ENCODE measurements around the gene KRT16.
"Not testable (repeated sequence)": the region's sequence is repeated elsewhere in the genome, so short reads cannot be mapped to it uniquely, and the experiment has no call there.

DNA sequence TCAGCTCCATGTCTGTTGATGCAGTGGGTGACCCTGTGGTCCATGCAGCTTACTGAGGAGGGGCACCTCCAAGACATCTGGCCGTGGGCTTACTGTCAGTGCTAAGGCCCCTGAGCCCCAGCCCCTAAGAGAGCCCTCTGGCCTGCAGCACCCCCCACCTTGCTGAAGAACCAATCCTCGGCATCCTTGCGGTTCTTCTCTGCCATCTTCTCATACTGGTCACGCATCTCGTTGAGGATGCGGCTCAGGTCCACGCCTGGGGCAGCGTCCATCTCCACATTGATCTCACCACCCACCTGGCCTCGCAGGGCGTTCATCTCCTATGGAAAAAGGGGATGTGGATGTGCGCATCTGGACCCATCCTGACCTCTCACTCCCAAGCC, 8.9 kb upstream of the KRT16 start:
- not testable (repeated sequence) for TF ChIP-seq EZH2 (IDR thresholded peaks at IDR 0.05; ENCODE audit: borderline replicate concordance, control insufficient read depth, low read depth, low read length); ZNF384 (IDR thresholded peaks at IDR 0.05; ENCODE audit: borderline replicate concordance, low read depth, low read length); RAD21 (IDR thresholded peaks at IDR 0.05; ENCODE audit: insufficient read depth, low read depth, low read length); NBN (IDR thresholded peaks at IDR 0.05)
- TF ChIP-seq, protein P1, sequence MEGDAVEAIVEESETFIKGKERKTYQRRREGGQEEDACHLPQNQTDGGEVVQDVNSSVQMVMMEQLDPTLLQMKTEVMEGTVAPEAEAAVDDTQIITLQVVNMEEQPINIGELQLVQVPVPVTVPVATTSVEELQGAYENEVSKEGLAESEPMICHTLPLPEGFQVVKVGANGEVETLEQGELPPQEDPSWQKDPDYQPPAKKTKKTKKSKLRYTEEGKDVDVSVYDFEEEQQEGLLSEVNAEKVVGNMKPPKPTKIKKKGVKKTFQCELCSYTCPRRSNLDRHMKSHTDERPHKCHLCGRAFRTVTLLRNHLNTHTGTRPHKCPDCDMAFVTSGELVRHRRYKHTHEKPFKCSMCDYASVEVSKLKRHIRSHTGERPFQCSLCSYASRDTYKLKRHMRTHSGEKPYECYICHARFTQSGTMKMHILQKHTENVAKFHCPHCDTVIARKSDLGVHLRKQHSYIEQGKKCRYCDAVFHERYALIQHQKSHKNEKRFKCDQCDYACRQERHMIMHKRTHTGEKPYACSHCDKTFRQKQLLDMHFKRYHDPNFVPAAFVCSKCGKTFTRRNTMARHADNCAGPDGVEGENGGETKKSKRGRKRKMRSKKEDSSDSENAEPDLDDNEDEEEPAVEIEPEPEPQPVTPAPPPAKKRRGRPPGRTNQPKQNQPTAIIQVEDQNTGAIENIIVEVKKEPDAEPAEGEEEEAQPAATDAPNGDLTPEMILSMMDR (IDR thresholded peaks at IDR 0.05 in 2 of 3, conservative IDR thresholded peaks at IDR 0.05 in 1 of 3; ENCODE audit: control insufficient read depth in 2 of 3, extremely low read depth in 1 of 3, insufficient read depth in 1 of 3, low read depth in 3 of 3, low read length in 3 of 3): not testable (repeated sequence)
